GM19324 (cell line): ENCODE results near the gene BIN1.

Experiments used
- ATAC-seq: cut with Tn5 transposase; IDR thresholded peaks from one replicate; pipeline ENCODE4 v1.9.1; 2021; ENCODE audit warnings: mild to moderate bottlenecking, moderate library complexity; ENCODE audit not compliant: unreplicated experiment, low FRiP score

BIN1 gene

DNA sequence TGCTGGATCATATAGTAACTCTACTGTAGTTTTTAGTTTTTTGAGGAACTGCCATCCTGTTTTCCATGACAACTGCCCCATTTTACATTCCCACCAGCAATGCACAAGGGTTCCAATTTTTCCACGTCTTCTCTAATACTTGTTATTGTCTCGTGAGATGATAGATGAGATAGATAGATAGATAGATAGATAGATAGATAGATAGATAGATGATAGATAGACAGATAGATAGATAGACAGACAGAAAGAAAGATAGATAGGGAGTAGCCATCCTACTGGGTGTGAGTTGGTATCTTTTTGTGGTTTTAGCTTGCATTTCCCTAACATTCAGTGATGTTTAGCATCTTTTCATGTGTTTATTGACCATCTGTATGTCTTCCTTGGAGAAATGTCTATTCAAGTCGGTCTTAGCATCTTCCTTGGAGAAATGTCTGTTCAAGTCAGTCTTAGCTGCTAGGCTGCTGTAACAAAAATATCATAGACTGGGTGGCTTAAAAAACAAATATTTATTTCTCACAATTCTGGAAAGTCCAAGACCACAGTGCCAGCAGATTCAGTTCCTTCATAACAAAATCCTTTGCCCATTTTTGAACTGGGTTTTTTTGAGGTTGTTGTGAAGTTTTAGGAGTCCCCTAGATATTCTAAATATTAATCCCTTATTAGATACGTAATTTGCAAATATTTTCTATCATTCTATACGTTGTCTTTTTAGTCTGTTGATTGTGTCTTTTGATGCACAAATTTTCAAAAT lies 98.5 kb downstream of the BIN1 start:
- no peak for ATAC-seq

DNA sequence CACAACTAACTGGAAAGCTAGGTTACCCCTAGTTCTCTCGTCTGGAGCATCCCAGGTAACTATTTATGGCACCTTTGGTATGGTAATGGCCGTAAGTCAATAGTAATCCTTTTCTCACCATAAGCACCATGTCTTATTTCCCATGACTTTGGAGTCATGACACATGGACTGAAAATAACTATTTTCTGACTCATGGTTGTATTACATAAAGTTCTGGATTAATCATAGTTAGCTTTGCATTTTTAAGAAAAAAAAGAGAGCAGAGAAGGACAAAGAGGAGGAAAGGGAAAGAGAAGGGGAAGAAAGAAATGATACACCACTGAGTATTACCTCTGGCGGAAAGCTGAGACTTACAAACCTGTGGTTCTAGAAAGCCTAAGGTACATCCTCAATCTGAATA lies 99.3 kb downstream of the BIN1 start:
- ATAC-seq, result no peak

- ATAC-seq, result no peak
Observed at GRCh38 chr2:127006962-127007361, 100.0 kb downstream of the BIN1 start.

- no peak for ATAC-seq
Observed at GRCh38 chr2:127004893-127005600, 101.9 kb downstream of the BIN1 start.

GRCh38 chr2:127003070-127003800 lies 103.7 kb downstream of the BIN1 start:
- no peak for ATAC-seq

DNA sequence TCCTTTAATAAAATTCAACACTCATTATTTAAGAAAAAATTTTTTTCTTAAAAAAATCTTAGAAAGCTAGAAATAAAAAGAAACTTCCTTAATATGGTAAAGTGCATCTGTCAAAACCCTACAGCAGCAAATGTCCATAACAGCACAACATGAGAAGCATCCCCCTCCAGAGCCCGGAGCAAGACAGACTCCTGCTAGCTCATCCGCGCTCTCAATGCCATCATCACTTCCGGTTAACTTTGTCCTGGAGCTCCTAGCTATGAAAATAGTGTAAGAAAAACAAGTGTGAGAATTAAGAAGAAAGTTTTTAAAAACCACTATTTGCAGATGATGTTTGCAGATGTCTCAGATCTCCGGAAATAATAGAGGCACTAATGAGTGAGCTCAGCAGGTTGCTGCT lies 105.2 kb downstream of the BIN1 start:
- ATAC-seq, result no peak

DNA sequence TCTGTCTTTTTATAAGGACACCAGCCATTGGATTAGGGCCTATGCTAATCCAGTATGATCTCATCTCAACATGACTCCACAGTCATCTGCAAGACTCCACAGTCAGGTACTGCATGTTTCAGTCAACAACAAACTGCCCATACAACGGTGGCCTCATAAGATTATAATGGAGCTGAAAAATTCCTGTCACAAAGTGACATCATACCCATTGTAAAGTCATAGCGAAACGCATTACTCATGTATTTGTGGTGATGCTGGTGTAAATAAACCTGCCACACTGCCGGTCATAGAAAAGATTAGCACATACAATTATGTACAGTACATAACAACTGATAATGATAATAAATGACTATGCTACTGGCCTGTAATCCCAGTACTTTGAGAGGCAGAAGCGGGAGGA lies 106.0 kb downstream of the BIN1 start:
- ATAC-seq, result no peak

DNA sequence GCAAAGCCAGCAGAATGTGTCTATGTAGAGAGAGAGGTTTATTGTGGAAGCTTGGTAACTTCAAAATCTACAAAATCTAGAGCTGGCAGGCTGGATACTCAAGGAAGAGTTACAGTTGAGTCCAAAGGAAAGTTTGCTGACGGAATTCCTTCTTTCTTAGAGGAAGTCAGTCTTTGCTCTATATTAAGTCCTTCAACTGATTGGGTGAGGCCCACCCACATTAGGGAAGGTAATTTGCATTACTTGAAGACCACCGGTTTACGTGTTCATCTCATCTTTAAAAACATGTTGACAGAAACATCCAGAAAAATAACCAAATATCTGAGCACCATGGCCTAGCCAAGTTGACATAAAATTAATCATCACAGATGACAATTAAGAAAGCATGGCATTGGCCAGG lies 106.8 kb downstream of the BIN1 start:
- no peak for ATAC-seq

DNA sequence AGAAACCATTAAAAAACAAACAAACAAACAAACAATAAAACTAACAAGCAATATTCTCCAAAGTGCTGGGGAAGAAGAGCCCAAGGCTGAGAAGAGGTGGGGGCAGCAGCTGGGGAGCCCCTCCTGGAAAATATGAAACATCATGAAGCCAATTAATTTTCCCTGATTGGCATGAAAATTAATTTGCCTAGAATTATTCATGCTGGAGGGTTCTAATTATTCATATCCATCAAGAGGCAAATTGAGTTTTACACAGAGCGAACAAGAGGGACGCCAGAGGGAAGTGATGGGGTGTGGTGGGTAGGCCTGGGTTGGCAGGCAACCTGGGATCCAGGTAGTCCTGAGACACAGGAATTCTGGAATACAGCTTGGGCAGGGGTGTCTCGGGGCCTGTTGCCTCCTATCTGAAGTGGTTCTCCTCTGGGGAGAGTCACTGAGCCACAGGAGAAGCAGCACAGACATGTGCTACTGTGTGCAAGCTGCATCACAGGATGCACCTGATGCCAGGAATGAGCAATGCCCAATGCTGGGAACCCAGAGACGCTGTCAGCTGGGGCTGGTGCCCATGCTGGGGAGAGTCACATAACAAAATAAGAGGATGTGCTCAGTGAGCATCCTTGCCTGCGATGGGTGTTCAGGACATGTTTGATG lies 107.7 kb downstream of the BIN1 start:
- no peak for ATAC-seq

DNA sequence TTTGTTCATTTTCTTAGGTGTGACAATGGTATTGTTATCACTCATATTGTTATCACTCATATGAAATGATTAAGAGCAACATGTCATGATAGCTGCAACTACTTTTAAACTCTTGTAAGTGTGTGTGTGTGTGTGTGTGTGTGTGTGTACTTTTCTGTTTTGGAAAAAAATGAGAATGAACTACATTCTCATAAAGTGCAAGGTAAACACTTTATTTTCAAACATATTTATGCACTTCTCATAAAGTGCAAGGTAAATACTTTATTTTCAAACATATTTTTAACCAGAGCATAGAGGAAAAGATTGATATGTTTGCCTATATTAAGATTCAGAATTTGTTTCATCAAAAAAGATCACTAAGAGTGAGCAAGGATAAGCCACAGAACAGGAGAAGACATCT lies 108.5 kb downstream of the BIN1 start:
- ATAC-seq, result no peak
